GM18507 (cell line): ENCODE measurements around the gene TRIM2.
A peak's percentile ranks its signal among the peaks of the same experiment; 100 is the strongest.
"Not testable (repeated sequence)": the region's sequence is repeated elsewhere in the genome, so short reads cannot be mapped to it uniquely, and the experiment has no call there.

Source experiments
- DNase-seq: peaks from one replicate; pipeline ENCODE4 v3.0.0; 2011; ENCODE audit warnings: low read depth; ENCODE audit not compliant: insufficient read length; ENCODE audit errors: extremely low spot score
- FAIRE-seq: peaks from 2 replicates; lab custom pipeline; 2011; peaks lifted over from hg19 to GRCh38; lab: Jason Lieb, UNC

TRIM2 gene

DNA sequence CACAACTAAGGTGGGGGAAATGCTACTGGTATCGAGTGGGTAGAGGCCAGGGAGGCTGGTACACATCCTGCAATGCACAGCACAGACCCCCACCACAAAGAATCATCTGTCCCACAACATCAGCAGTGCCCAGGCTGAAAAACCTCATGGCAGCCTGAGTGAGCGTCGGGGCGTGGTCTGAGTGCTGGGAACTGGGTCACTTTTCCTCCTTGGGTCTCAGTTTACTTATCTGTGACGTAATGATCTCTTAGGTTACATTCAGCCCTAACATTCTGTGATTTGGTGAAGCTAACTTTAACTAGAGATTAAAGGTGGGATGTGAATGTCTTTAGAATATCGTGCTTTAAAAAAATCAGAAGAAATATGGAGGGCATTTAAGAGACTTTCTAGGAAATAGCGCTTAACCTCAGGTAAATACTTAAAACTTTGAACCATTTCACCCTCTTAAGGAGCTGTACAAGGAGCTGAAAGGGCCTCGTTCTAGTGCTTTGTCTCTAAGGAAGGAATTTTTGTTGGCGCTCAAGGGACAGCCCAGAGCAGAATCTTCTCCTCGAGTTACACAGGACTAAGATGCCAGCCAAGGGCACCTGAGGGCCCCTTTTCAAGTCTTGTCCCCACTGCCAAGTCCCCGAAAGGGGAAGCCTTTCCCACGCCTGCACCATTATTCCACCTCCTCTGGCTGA lies 18.1 kb upstream of the TRIM2 start:
- FAIRE-seq, result no peak
- DNase-seq, result no peak

DNA sequence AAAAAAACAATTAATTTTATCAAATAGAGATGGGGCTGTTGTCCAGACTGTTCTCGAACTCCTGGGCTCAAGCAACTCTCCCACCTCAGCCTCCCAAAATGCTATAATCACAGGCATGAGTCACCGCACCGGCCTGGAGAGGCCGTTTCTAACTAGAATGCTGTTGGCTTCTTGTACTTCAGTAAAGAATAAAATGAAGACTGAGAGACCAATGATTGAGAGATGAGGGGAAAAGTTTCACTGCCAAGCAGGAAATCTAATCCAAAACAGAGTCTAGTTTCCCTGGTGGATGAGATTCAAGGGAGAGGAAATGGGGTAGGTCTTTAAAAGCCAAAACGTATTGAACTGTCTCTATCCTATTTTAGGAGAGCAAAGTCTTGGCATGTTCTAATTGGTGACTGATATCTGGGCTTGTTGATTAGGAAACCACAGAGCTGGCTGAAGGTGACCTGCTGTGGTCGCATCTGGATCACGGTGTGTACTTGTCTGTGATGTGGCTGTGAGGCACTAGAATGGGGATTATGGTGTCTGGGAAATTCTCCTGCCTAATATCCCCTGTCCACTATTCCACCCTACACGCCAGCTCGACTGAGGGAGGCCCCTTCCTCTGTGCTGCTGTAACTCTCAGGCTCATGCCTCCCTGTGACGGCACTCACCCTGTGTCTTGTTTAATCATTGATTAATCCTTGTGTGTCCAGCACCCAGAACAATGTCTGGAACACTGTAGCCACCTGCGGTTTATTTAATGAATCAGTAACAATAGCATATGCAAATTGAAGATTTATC lies 15.0 kb upstream of the TRIM2 start:
- DNase-seq (no peak), FAIRE-seq (no peak)

DNA sequence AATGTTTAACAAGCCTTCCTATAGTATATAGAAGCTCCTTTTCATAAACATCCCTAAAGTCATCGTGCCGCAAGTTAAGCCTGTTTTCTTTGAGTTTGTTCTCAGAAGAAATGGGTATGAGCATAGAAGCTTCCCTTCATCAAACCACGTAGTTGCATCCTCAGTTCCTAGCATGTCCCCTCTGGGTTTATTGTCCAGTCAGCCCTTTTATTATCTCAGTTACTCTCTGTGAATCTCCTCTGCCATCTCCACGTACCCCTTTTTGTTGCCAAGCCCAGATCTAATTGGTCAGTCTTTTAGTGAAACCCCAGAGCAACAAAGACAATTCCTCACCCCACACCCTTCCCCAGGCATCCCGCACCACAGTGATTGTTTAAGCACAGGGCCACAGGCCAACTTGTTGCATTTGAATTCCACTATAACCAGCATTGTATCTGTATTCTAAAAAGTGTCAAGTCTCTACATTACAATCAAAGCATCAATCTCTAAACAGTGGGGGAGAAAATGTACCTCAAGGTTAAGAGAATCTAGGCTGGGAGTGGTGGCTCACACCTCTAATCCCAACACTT lies 12.4 kb upstream of the TRIM2 start:
- no peak for DNase-seq
- no peak for FAIRE-seq

DNA sequence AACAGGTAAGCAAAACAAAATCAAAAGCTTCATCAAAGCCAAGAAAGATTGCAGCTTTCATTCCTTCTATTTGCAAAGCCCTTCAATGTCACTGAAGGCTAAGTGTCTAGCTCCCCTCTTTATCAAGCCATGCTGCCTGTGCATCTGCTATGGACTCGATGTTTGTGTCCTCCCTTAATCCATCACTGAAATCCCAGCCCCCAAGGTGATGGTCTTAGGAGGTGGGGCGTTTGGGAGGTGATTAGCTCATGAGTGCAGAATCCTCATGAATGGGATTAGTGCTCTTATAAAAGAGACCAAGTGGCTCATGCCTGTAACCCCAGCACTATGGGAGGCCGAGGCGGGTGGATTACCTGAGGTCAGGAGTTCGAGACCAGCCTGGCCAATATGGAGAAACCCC lies 6.9 kb upstream of the TRIM2 start:
- FAIRE-seq (no peak), DNase-seq (no peak)

DNA sequence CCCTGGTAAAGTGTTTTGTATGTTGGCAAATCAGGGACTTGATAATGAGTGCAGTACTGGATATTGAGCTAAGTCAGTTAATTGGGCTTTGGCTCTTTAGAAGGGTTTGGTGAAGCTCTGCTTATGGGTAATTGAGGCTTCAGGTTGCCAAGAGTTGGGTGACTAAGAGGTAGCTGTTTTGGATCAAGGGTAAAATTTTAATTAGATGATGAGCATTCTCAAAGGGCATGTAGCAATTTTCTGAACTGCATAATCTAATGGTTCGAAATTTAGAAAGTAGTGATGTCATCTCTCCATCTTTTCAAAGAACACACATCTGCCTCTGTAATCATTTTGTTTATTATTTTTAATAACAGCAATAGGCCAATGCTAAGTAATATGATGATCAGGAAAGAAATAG lies 5.5 kb upstream of the TRIM2 start:
- FAIRE-seq (no peak), DNase-seq (no peak)

DNA sequence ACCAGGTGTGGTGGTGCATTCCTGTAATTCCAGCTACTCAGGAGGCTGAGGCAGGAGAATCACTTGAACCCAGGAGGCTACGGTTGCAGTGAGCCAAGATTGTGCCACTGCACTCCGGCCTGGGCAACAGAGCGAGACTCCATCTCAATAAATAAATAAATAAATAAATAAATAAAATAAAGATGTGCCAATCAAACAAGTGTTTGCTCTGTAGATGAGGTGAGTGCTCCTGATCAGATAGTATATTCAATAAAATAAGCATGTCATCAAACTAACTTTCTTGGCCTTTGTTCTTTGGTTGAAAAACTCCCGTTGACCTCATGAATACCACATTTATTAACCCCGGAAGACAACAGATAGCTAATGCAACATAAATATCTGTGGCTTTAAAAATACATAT lies 497 bp upstream of the TRIM2 start:
- DNase-seq, FAIRE-seq: not testable (repeated sequence)

DNA sequence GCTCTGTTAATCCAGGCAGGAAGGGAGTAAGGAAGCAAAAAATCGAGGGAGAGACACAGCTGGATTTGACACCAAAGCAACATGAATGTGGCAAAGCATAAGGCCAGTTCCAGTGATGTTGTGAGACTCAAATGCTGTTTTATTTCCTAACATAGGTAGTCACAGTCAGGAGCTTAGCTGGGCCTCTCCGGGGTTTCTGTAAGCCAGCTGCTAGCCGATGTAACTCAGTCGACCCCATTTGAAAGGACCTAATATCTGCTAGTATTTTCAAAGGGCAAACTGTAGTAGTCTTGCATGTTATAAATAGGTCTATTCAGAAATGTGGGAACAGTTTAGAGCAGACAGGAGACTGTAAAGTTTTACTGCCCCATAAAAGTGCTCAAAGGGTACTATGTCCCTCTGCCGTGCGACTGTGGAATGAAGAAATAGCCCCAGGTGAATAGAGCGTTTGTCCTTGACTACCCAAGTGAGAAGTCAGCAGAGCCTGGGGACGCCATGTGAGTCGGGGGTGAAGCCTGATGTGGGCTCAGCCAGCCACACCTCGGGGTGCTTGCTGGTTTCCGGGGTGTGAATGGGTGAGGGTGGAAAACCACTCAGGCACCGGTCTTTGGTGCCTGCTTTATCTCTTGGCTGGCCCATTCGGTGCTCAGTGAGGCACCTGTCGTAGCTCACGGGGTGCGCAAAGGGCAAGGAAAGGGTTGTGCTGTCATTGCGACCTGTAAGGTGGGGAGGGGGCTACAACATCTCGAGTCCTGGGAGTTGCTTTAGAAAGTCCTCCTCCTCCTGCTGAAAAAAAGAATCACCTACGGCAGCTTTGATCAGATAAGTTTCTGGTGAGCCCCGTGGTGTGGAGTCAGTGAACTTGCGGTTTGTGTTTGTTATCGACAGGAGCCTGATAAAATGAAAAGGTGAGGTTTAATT lies 745 bp downstream of the TRIM2 start:
- FAIRE-seq, result peak; percentile 18
- DNase-seq, result no peak

DNA sequence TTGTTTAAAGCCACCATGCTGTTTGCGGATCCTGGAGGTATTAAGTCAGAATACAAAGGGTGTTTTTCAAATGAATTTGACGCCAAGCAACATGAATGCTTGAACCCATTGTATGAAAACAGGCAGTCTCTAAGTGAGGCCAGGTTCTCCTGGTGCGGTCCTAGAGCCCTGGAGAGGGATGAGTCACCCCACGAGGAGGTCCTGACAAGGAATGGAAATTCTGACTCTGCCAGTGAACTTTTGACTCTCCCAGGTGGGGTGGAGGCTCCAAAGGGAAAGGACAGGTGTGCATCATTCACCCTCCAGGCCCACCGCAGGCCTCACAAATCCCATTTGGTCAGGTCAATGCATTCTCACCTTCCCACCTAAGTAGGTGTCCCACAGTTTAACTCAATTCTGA lies 1.5 kb downstream of the TRIM2 start:
- FAIRE-seq, result no peak
- DNase-seq, result no peak

DNA sequence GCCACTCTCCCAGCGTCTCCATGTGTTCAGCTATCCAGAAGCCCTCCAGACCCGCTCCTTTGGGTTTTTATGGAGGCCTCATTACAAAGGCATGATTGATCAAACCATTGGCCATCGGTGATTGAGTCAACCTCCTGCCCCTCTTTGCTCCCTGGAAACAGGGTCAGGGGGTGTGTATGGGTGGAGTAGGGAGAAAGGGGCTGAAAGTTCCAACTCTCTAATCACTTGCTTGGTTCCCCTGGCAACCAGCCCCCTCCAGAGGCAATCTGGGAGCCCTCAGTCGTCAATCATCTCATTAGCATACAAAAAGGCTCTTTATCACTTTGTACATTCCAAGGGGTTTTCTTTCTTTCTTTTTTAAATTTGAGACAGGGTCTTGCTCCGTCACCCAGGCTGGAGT lies 2.3 kb downstream of the TRIM2 start:
- FAIRE-seq, result no peak

DNA sequence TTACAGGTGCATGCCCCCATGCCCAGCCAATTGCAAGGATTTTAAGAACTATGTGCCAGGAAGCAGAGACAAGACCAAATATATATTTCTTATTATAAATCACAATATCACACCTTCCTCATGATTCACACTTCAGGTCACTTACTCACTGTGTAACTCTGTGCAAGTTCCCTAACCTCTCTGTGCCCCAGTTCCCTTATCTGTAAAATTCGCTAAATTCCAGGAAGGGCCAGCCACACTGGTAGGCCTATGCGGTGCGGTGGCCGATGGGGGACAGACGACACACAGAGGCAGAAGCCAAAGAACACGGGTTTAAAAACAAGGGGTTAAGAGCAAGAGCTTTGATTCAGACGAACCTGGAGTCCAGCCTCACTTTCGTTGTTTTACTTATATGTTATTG lies 2.8 kb downstream of the TRIM2 start:
- DNase-seq, result no peak
- no peak for FAIRE-seq

More for the DNA sequence above, 2.3 kb downstream of the TRIM2 start:
- no peak for DNase-seq

DNA sequence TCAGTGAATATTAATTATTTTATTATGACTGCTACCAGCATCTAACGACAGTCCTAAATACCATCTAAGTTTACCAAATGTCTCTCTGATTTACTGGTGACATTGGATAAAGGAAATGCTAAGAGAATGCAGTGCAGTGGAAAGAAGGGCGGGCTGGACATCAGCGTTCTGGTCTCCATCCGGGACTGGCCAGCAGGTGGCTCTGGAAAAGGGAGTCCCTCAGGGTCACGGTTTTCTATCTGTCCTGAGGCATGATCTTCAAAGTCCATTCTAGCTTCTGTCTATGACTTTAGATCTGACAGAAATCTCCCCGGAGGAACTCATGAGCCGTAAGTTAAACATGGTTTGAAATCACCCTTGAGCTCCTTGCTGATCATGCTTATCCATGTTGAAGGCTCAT lies 3.3 kb downstream of the TRIM2 start:
- FAIRE-seq (no peak), DNase-seq (no peak)

DNA sequence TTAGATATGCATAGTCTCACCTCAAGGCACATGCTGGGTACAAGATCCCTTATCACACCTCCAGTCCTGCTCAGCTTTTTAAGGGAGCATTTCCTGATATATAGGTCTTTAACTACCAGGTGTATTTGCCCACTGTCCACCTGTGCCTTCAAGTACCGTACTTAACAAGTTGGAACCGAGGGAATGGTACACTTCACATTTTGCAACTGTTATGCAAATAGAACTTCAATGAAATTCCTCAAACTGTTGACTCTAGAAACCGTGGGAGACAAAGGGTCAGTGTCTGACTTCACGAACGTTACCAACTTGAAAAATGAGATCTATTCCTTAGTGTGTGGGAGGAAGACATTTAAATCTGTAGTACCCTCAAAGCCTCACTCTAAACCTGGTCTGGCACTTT lies 5.2 kb downstream of the TRIM2 start:
- DNase-seq, result no peak
- no peak for FAIRE-seq

DNA sequence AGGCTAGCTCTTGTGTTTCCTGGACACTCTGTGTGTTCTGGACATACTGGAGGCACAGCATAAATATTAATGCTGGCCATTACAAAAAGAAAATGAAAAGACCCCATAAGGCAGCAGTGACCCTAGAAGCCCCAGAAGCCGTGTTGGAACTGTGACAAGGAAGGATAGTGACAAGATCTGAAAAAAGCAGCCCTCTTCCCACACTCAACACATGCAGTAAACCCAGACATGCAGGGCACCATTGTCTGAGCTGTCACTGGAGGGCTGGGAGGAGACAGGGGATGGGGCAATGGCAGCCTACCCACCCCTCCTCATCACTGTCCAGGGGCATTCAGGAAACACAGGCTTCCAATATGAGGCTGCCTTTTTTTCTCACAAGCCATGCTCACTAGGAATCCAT lies 6.5 kb downstream of the TRIM2 start:
- no peak for FAIRE-seq
- no peak for DNase-seq

DNA sequence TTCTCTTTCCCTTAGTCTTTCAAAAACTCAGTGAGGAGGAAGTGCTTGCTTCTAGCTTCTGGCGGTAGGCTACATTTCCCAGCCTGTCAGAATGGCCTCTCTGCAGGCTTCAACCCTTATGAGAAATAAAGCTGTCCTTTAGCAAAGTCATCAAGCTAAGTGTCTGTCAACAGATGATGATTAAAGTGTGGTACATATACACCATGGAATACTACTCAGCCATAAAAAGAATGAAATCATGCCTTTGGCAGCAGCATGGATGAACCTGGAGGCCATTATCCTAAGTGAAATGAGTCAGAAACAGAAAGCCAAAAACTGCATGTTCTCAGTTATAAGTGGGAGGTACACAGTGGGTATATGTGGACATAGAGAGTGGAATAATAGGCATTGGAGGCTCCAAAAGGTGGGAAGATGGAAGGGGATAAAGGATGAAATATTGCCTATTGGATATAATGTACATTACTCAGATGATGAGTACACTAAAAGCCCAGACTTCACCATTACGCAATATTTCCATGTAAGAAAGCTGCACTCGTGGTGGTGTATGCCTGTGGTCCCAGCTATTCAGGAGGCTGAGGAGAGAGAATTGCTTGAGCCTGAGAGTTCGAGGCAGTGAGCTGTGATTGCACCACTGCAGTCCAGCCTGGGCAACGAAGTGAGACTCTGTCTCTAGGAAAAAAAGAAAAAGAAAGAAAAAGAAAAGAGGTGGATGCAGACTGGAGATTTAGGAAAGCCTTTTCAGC lies 7.9 kb downstream of the TRIM2 start:
- FAIRE-seq (no peak), DNase-seq (no peak)

DNA sequence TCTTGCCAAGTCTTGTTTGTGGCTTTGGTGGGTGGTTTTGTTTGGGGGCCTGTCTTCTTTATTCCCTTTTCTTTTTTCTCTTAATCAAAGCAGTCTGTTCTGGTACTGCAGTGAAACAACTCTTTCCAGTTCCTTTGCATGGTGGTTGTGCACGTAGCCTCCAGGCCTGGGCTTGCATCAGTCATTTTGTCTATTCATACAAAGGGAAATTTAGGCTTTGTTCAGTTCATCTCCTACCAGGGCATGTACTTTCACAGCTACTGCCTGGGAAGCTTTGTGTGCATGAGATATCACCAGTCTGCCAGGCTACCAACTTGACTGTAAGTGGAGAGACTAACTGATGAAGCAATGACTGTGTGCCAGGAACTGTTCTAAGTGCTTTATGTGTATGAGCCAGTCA lies 8.5 kb downstream of the TRIM2 start:
- no peak for DNase-seq
- FAIRE-seq, result no peak

DNA sequence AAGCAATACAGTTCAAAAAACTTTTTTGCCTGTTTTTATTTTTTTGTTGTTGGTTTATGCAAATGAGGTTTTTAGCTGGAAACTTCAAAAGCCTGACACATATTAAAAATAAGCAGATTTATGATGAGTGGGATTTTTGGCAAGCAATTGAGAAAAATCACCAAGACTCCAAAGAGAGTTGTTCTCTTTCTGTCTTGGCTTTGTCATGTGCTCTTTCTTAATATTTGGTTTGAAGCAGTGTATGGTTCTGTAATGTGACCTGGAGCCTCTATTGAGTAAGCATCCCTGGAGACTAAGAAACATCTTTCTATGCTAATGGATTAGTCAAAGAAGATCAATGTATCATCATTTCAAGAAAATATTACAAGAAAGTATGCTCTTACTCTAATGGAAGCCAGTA lies 11.7 kb downstream of the TRIM2 start:
- no peak for DNase-seq
- FAIRE-seq, result no peak

DNA sequence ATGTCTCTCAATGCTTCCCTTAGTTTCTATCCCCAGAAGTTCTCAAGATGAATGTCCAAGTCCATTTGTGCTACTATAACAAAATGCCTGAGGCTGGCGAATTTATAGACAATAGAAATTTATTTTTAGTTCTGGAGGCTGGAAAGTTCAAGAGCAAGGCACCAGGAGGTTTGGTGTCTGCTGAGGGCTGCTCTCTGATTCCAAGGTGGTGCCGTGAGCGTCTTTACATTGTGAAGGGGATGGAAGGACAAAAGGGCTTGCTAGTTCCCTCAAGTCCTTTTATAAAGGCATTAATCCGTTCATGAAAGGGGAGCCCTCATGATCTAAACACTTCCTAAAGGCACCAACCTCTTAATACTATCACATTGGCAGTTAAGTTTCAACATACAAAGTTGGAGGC lies 12.3 kb downstream of the TRIM2 start:
- FAIRE-seq (no peak), DNase-seq (no peak)

DNA sequence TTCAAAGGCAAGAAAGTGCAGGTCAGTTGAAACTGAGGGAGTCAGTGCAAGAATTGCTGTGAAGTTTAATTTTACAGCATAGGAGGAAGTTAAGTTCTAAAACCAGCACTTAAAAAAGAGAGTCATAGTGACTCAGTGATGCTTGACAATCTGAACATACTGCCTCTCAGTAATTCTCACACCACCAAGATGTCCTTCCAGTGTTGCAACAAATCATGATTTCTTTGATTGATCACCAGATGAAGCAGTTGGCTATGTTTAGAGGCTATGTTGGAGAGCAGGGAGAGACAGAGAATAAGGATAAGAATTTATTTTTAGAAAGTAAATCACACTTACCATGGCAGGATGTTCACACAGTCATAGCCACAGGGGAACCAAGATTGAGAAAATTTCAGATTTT lies 13.2 kb downstream of the TRIM2 start:
- peak; percentile 56 for FAIRE-seq
- DNase-seq, result no peak

DNA sequence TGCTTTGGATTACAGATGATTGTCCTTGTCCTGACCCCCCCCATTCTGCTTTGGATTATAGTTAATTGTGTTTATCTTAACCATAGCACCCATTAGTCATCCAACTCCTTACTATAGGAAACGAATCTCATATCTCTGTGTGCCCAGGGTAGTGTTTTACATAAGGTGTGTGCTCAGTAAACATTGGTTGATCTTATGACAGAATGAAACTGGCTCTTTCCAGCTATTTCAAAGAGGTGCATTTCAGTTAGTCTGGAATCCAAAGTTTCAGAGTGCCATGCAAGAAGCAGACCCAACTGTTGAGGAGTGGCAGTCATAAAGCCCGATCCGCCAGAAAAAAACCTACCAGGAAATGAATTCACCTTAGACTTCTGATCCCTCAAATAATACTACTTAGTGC lies 14.7 kb downstream of the TRIM2 start:
- DNase-seq (no peak), FAIRE-seq (no peak)
